GM12872 (cell line): Measurements from ENCODE around the gene CORIN.
A peak's percentile ranks its signal among the peaks of the same experiment; 100 is the strongest.

Experiments
- CTCF ChIP-seq: IDR thresholded peaks from 3 replicates; pipeline ENCODE4 v1.5.1; 2011; ENCODE audit warnings: low read depth, mild to moderate bottlenecking, low read length, moderate library complexity; ENCODE audit not compliant: insufficient read depth

Gene CORIN

GRCh38 chr4:47696823-47697222 lies 141.0 kb downstream of the CORIN start:
- TF ChIP-seq CTCF, result no peak

DNA sequence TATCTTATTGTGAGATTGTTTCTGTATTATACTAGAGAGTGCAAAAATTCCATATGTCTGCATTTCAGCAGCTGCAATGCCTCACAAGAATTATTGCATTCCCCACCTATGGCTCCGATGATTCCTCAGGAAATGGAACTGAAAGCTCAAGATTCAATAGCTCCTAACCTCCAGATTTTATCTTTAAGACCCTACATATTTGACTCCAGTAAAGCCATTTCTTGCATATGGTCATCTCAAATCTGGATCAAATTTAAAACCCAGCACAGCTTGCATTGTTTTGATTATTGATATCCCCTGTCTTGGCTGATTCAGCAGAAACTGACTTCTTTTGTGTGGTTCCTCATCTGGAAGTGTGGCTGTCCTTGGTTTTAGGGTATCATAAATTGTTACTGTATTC lies 142.6 kb downstream of the CORIN start:
- TF ChIP-seq CTCF, result no peak

- no peak for TF ChIP-seq CTCF
Observed at GRCh38 chr4:47694322-47694721, 143.5 kb downstream of the CORIN start.

DNA sequence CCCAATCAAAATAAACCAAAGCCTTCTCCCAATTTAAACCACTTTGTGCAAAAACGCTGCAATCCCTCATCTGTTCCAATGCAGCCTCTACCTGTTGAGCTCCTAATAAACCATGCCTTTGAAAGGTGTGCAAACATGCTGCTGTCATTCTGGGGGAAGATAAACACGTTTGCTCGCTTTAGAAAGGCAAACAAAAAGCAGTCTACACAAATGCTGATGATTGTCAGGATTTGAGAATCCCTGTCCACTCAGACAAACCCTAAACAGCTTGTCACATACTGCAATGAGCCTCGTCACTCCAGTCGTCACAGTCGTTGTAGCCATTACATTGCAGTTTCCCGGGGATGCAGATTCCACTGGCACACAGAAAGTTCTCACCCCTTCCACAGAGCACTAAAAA lies 145.2 kb downstream of the CORIN start:
- TF ChIP-seq CTCF, result no peak

DNA sequence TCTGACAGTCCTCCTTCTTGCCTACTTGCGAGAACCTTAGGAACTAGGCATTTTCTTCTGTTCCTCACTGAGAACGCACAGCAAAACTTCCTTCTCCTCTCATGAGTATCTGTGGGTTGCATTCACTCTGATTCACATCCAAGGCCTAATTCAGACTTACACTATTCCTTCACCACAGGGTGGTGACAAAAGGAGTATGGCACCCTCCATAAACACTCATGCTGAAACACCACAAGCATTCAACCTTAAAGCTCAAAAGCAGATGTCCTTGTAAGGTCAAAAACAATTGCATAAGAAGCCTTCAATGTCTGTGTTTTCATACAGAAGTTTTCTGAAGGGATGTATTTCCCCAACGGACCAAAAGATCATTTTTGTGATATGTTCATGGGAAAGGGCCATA lies 147.3 kb downstream of the CORIN start:
- TF ChIP-seq CTCF, result no peak

GRCh38 chr4:47686294-47686872 lies 151.5 kb downstream of the CORIN start:
- TF ChIP-seq CTCF, result peak; percentile 77

DNA sequence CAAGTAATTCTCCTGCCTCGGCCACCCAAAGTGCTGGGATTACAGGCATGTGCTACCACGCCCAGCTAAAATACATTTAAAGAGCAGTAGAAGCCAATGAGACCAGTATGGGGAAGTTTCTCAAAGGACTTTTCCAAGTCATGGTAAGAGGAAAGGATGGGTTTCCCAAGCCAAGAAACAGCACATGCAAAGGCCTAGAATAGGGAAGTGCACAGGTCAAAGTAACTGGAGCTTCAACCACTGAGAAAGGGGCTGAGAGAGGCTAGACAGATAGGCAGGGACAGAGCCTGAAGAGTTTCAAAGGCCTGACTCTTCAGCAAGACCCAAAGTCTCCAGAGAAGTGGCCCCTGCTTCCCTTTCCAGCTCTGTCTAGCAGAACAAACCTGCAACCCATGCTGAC lies 162.1 kb downstream of the CORIN start:
- no peak for TF ChIP-seq CTCF
